Mesendoderm (in vitro differentiated cells): ENCODE measurements around the gene TNFSF11.
A peak's percentile ranks its signal among the peaks of the same experiment; 100 is the strongest.

ENCODE experiments used
- DNase-seq: peaks from one replicate; pipeline ENCODE4 v3.0.0; 2013
- H2AK5ac ChIP-seq: 2 replicates; pipeline ENCODE4 v1.6.1; 2013; ENCODE audit warnings: low read length, inconsistent platforms
- H2BK120ac ChIP-seq: 2 replicates; pipeline ENCODE4 v1.6.1; 2013; ENCODE audit warnings: low read depth, mild to moderate bottlenecking, low read length, moderate library complexity, mixed read lengths
- H2BK15ac ChIP-seq: replicated peaks from 2 replicates; pipeline ENCODE4 v1.6.1; 2013; ENCODE audit warnings: low read depth, mild to moderate bottlenecking, moderate library complexity
- H2BK5ac ChIP-seq: 2 replicates; pipeline ENCODE4 v1.6.1; 2013; ENCODE audit warnings: low read length, inconsistent platforms
- H3K18ac ChIP-seq: 2 replicates; pipeline ENCODE4 v1.6.1; 2013; ENCODE audit warnings: mild to moderate bottlenecking, low read length, mixed read lengths
- H3K23ac ChIP-seq: one replicate; pipeline ENCODE4 v1.6.1; 2013; ENCODE audit warnings: low read length
- H3K27ac ChIP-seq: 2 replicates; pipeline ENCODE4 v1.5.1; 2013; ENCODE audit warnings: low read depth, mild to moderate bottlenecking, inconsistent platforms, low read length, moderate library complexity
- H3K27me3 ChIP-seq: 2 replicates; pipeline ENCODE4 v1.6.1; 2013; ENCODE audit warnings: low read length, control low read depth, mild to moderate bottlenecking, inconsistent platforms; ENCODE audit not compliant: insufficient read depth, poor library complexity
- H3K36me3 ChIP-seq: 2 replicates; pipeline ENCODE4 v1.6.1; 2013; ENCODE audit warnings: low read length, inconsistent platforms; ENCODE audit not compliant: control insufficient read depth, insufficient read depth
- H3K4ac ChIP-seq: one replicate; pipeline ENCODE4 v1.6.1; 2013; ENCODE audit warnings: low read depth, mild to moderate bottlenecking, low read length, moderate library complexity
- H3K4me1 ChIP-seq: 2 replicates; pipeline ENCODE4 v1.6.1; 2013; ENCODE audit warnings: low read depth, low read length, inconsistent platforms; ENCODE audit not compliant: control insufficient read depth
- H3K4me2 ChIP-seq: 2 replicates; pipeline ENCODE4 v1.6.1; 2013; ENCODE audit warnings: low read length
- H3K4me3 ChIP-seq: 2 replicates; pipeline ENCODE4 v1.5.1; 2013; ENCODE audit warnings: mild to moderate bottlenecking, low read length
- H3K56ac ChIP-seq: one replicate; pipeline ENCODE4 v1.6.1; 2013; ENCODE audit warnings: low read length
- H3K79me1 ChIP-seq: 2 replicates; pipeline ENCODE4 v1.6.1; 2013; ENCODE audit warnings: low read length, inconsistent platforms
- H3K79me2 ChIP-seq: 2 replicates; pipeline ENCODE4 v1.6.1; 2013; ENCODE audit warnings: mild to moderate bottlenecking, low read length; ENCODE audit not compliant: control insufficient read depth, insufficient read depth
- H3K9ac ChIP-seq: 2 replicates; pipeline ENCODE4 v1.6.1; 2013; ENCODE audit warnings: low read length, inconsistent platforms
- H4K5ac ChIP-seq: one replicate; pipeline ENCODE4 v1.6.1; 2013; ENCODE audit warnings: low read length
- H4K8ac ChIP-seq: one replicate; pipeline ENCODE4 v1.6.1; 2013; ENCODE audit warnings: low read depth, mild to moderate bottlenecking, control low read depth, low read length, moderate library complexity
- WGBS: extraction: QIAGEN DNeasy Blood & Tissue Kit; methylation state at CpG from one replicate; pipeline ENCODE4 v1.1.7; 2013; ENCODE audit warnings: low lambda C conversion rate, missing lambda C conversion rate; ENCODE audit not compliant: insufficient coverage; ENCODE audit errors: extremely low coverage; 5-methylcytosine and 5-hydroxymethylcytosine counted together

TNFSF11 gene

DNA sequence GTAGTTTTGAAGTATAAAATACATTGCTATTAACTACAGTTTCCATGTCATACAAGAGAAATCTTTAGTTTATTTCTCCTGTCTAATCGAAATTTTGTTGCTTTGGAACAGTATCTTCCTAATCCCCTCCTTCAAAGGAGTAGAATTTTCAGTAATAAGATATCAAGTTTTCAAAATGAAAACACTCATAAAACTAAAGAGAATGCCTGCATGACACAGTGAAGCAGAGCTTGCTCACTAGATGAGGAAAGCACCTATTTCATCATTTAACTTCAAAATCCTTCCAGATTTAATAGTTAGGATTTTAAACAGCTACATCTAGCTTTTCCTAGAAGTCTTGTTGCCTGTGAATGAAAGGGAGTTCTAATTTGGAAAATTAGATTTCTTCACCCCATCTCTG lies 80.8 kb downstream of the TNFSF11 start:
- H4K8ac ChIP-seq, result no peak overlapping the region
- H2BK15ac ChIP-seq, result no peak overlapping the region
- no peaks in the 10 kb centered on the region for H3K79me2 ChIP-seq
- no peak overlapping the region for H3K27ac ChIP-seq
- no peaks in the 10 kb centered on the region for H3K36me3 ChIP-seq
- H3K18ac ChIP-seq, result no peak overlapping the region
- WGBS, result no CpG with 5 or more reads among the region's 1 CpG
- no peak overlapping the region for H2BK5ac ChIP-seq
- H3K79me1 ChIP-seq, result no peaks in the 10 kb centered on the region
- no peak overlapping the region for H3K4me2 ChIP-seq
- H3K4me3 ChIP-seq, result no peak overlapping the region
- peaks cover 3% of the 10 kb centered on the region for H3K4me1 ChIP-seq
- H3K9ac ChIP-seq, result no peak overlapping the region
- H4K5ac ChIP-seq, result no peak overlapping the region
- no peak for DNase-seq
- no peak overlapping the region for H2AK5ac ChIP-seq
- H3K4ac ChIP-seq, result no peak overlapping the region
- no peak overlapping the region for H3K23ac ChIP-seq
- no peak overlapping the region for H2BK120ac ChIP-seq
- H3K56ac ChIP-seq, result no peak overlapping the region
- H3K27me3 ChIP-seq, result no peaks in the 10 kb centered on the region

GRCh38 chr13:42656161-42656560 lies 82.2 kb downstream of the TNFSF11 start:
- H2BK120ac ChIP-seq, result no peak overlapping the region
- no peak overlapping the region for H2BK15ac ChIP-seq
- peaks cover 3% of the 10 kb centered on the region for H3K4me1 ChIP-seq
- no peak overlapping the region for H3K18ac ChIP-seq
- H3K36me3 ChIP-seq, result no peaks in the 10 kb centered on the region
- no peak overlapping the region for H4K8ac ChIP-seq
- H3K27me3 ChIP-seq, result no peaks in the 10 kb centered on the region
- DNase-seq, result peak; percentile 84
- no peaks in the 10 kb centered on the region for H3K79me1 ChIP-seq
- no peak overlapping the region for H2BK5ac ChIP-seq
- H3K4ac ChIP-seq, result no peak overlapping the region
- no peak overlapping the region for H3K27ac ChIP-seq
- H3K4me3 ChIP-seq, result no peak overlapping the region
- no peak overlapping the region for H3K23ac ChIP-seq
- H3K4me2 ChIP-seq, result no peak overlapping the region
- H3K79me2 ChIP-seq, result no peaks in the 10 kb centered on the region
- no peak overlapping the region for H2AK5ac ChIP-seq
- no CpG with 5 or more reads among the region's 1 CpG for WGBS
- no peak overlapping the region for H3K9ac ChIP-seq
- H3K56ac ChIP-seq, result no peak overlapping the region
- H4K5ac ChIP-seq, result no peak overlapping the region

DNA sequence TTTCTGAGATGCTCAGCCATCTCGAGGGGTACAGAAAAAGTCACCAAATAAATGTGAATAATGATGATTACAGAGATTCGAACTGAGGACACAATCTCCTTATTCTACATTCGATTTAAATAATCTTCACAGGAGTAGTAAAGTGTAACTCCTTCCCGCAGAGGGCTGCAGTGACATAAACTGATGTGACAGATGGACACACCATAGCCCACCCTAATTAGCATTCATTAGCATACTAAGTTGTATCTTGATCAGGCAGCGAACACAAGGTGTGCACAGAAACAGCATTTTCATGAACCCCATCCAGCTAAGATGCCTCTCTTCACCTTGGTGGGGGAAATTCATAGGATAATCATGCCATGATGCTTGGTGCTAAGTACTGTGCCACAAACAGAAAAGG lies 83.0 kb downstream of the TNFSF11 start:
- no CpG with 5 or more reads among the region's 5 CpGs for WGBS
- DNase-seq, result no peak
- no peaks in the 10 kb centered on the region for H3K79me1 ChIP-seq
- H4K8ac ChIP-seq, result no peak overlapping the region
- no peak overlapping the region for H3K4me2 ChIP-seq
- no peak overlapping the region for H4K5ac ChIP-seq
- no peaks in the 10 kb centered on the region for H3K79me2 ChIP-seq
- H3K27me3 ChIP-seq, result no peaks in the 10 kb centered on the region
- no peak overlapping the region for H3K4ac ChIP-seq
- H2AK5ac ChIP-seq, result no peak overlapping the region
- no peak overlapping the region for H2BK120ac ChIP-seq
- H3K56ac ChIP-seq, result no peak overlapping the region
- H3K23ac ChIP-seq, result no peak overlapping the region
- no peak overlapping the region for H3K9ac ChIP-seq
- H3K4me3 ChIP-seq, result no peak overlapping the region
- H3K18ac ChIP-seq, result no peak overlapping the region
- no peak overlapping the region for H2BK15ac ChIP-seq
- H2BK5ac ChIP-seq, result no peak overlapping the region
- peaks cover 3% of the 10 kb centered on the region for H3K4me1 ChIP-seq
- no peaks in the 10 kb centered on the region for H3K36me3 ChIP-seq
- no peak overlapping the region for H3K27ac ChIP-seq
